ENCODE data around the gene MIOS. TPM values are rescaled to one million over a fixed set of nuclear protein-coding genes. Genes with fewer than 3 reads are reported as not detected.

Gene MIOS
- total RNA-seq, 1 donor from 2014 or later, result 62.0 TPM

GRCh38 chr7:7529328-7529727 lies 37.4 kb upstream of the MIOS start:
- H3K9me3 Mint-ChIP-seq, result no peaks in the 10 kb centered on the region
- no peaks in the 10 kb centered on the region for H3K9me3 ChIP-seq (ENCODE audit: low read depth)
- H3K4me2 ChIP-seq, result no peak overlapping the region
- DNase-seq (ENCODE audit: low spot score), result no peak
- no peaks in the 10 kb centered on the region for H3K27me3 ChIP-seq
- no peaks in the 10 kb centered on the region for H3F3A ChIP-seq (ENCODE audit: low read depth)
- no peak overlapping the region for H3K9ac ChIP-seq
- H2AFZ ChIP-seq (replicated peaks), result peak overlapping the region; percentile 88
- H3K79me2 ChIP-seq (ENCODE audit: low read depth), result no peaks in the 10 kb centered on the region
- no peaks in the 10 kb centered on the region for H3K36me3 ChIP-seq
- H3K27ac ChIP-seq, result no peak overlapping the region
- no peaks in the 10 kb centered on the region for H3K36me3 Mint-ChIP-seq
- H4K20me1 ChIP-seq (ENCODE audit: low read depth), result no peaks in the 10 kb centered on the region
- H3K4me1 Mint-ChIP-seq, result peaks cover 3% of the 10 kb centered on the region
- peaks cover 13% of the 10 kb centered on the region for H3K4me1 ChIP-seq
- TF ChIP-seq EZH2phosphoT487 (IDR thresholded peaks at IDR 0.05) (no peak), EZH2 (IDR thresholded peaks at IDR 0.05) (no peak)
- TF ChIP-seq, protein P1, sequence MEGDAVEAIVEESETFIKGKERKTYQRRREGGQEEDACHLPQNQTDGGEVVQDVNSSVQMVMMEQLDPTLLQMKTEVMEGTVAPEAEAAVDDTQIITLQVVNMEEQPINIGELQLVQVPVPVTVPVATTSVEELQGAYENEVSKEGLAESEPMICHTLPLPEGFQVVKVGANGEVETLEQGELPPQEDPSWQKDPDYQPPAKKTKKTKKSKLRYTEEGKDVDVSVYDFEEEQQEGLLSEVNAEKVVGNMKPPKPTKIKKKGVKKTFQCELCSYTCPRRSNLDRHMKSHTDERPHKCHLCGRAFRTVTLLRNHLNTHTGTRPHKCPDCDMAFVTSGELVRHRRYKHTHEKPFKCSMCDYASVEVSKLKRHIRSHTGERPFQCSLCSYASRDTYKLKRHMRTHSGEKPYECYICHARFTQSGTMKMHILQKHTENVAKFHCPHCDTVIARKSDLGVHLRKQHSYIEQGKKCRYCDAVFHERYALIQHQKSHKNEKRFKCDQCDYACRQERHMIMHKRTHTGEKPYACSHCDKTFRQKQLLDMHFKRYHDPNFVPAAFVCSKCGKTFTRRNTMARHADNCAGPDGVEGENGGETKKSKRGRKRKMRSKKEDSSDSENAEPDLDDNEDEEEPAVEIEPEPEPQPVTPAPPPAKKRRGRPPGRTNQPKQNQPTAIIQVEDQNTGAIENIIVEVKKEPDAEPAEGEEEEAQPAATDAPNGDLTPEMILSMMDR (IDR thresholded peaks at IDR 0.05), result no peak
- no peak overlapping the region for H3K27ac Mint-ChIP-seq
- no peak overlapping the region for H3K4me3 Mint-ChIP-seq
- H3K27me3 Mint-ChIP-seq (ENCODE audit: insufficient read depth, low read depth), result no peaks in the 10 kb centered on the region
- H3K4me3 ChIP-seq, result no peak overlapping the region

GRCh38 chr7:7533831-7534430 lies 32.8 kb upstream of the MIOS start:
- no peaks in the 10 kb centered on the region for H4K20me1 ChIP-seq (ENCODE audit: low read depth)
- Mint-ChIP-seq H3K4me3 (no peak overlapping the region), H3K4me1 (peaks cover 8% of the 10 kb centered on the region), H3K27me3 (ENCODE audit: insufficient read depth, low read depth) (no peaks in the 10 kb centered on the region), H3K9me3 (no peaks in the 10 kb centered on the region), H3K27ac (no peak overlapping the region), H3K36me3 (no peaks in the 10 kb centered on the region)
- no peak for DNase-seq (ENCODE audit: low spot score)
- H3K27ac ChIP-seq, result no peak overlapping the region
- no peak overlapping the region for H3K4me3 ChIP-seq
- H3K4me1 ChIP-seq, result peaks cover 21% of the 10 kb centered on the region
- no peak overlapping the region for H2AFZ ChIP-seq (replicated peaks)
- no peak for TF ChIP-seq EZH2 (IDR thresholded peaks at IDR 0.05)
- TF ChIP-seq, protein P1 (IDR thresholded peaks at IDR 0.05), result no peak
- TF ChIP-seq EZH2phosphoT487 (IDR thresholded peaks at IDR 0.05), result no peak
- H3K4me2 ChIP-seq, result no peak overlapping the region
- H3K27me3 ChIP-seq, result no peaks in the 10 kb centered on the region
- H3K36me3 ChIP-seq, result no peaks in the 10 kb centered on the region
- no peaks in the 10 kb centered on the region for H3F3A ChIP-seq (ENCODE audit: low read depth)
- no peaks in the 10 kb centered on the region for H3K79me2 ChIP-seq (ENCODE audit: low read depth)
- H3K9me3 ChIP-seq (ENCODE audit: low read depth), result no peaks in the 10 kb centered on the region
- no peak overlapping the region for H3K9ac ChIP-seq

GRCh38 chr7:7535691-7536090 lies 31.0 kb upstream of the MIOS start, which contains the start of gene COL28A1:
Gene COL28A1 (minus strand): TSS chr7:7535873. CDS start chr7:7532875, 2,998 bp downstream.
- H3K4me3 Mint-ChIP-seq, result no peak within 1 kb of the TSS
- no peak within 1 kb of the TSS for H3K27ac Mint-ChIP-seq
- Histone ChIP-seq H4K20me1 (ENCODE audit: low read depth) (no peaks in the 10 kb centered on the region), H3K4me2 (no peak within 1 kb of the TSS), H3K9me3 (ENCODE audit: low read depth) (no peaks in the 10 kb centered on the region), H3K36me3 (no peaks in the 10 kb centered on the region), H3K4me3 (no peak within 1 kb of the TSS), H2AFZ (replicated peaks) (peak within 1 kb of the TSS; percentile 69), H3F3A (ENCODE audit: low read depth) (no peaks in the 10 kb centered on the region), H3K9ac (no peak within 1 kb of the TSS), H3K27ac (no peak within 1 kb of the TSS), H3K27me3 (no peaks in the 10 kb centered on the region), H3K4me1 (peaks cover 11% of the 10 kb centered on the region), H3K79me2 (ENCODE audit: low read depth) (no peaks in the 10 kb centered on the region)
- peaks cover 5% of the 10 kb centered on the region for H3K4me1 Mint-ChIP-seq
- H3K27me3 Mint-ChIP-seq (ENCODE audit: insufficient read depth, low read depth), result no peaks in the 10 kb centered on the region
- no peaks in the 10 kb centered on the region for H3K36me3 Mint-ChIP-seq
- H3K9me3 Mint-ChIP-seq, result no peaks in the 10 kb centered on the region
- DNase-seq (ENCODE audit: low spot score), result no peak
- TF ChIP-seq, protein P1 (IDR thresholded peaks at IDR 0.05), result no peak
- no peak for TF ChIP-seq EZH2phosphoT487 (IDR thresholded peaks at IDR 0.05)
- no peak for TF ChIP-seq EZH2 (IDR thresholded peaks at IDR 0.05)
